Stimulated activated CD4-positive, alpha-beta T cell treated with anti-CD3 and anti-CD28 coated beads, Interleukin-12 subunit alpha, Interleukin-12 subunit beta, amount 100 ng/mL, for 4 hours (primary cell): ENCODE measurements around the gene CABP2.

Source experiments
- DNase-seq: peaks from one replicate; pipeline ENCODE4 v3.0.0-alpha.2; 2020

The CABP2 gene

DNA sequence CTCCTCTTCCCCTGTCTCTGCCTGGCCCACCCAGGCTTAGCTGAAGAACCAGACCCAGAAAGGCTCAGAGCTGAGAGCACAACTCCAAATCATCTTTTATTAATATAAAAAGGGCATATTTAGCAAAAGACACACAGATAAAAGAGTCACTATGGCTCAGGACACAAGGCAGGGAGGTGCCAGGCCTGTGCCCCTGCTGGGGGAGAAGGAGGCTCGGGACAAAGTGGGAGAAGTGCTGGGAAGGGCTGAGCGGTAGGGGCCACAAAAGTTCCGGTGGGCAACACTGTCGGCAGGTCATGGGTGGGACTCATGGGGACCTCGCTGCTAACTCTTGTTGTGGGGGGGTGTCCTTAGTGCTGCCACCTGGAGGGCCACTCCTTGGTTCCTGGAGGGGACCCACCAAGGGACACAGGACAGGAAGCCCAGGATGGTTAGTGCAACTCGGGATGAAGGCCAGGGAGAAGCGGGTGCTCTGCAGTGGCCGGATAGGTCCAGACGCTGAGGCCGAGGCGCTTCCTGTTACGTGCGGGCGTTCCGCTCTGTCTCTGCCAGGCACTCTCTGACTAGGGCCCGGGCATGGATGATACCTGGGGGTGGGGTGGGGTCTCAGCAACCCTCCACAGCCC lies 16.7 kb downstream of the CABP2 start:
- no peak for DNase-seq

GRCh38 chr11:67505605-67506396 lies 17.4 kb downstream of the CABP2 start:
- peak; percentile 87 for DNase-seq

DNA sequence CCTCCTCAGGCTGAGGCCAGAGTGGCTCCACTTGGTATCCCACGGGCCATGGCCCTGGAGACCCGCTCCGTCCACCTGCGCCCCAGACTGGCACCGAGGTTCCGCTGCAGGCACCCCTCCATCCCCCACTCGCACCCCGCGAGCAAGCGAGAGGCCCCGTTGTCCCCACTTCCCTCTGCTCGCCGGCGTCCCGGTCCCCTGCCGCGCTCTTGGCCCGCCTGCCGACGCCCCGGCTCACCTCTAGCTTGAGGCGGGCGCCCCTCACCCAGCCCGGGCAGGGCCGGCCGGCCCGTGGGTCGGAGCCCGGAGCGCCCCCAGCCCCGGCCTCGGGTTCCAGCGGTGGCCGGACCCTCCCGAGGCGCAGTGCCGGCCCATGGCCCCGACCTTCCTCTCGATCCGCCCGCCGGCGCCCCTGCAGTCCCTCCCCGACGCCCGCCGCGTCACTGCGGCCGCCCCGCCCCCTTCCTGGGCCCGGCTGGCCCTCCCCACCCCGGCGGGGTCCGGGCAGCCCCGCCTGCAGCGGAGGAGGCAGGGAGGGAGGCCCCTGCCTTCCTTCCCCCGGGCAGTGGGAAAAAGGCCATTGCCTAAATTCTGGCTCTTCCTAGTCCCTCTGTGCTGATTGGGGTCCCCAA lies 18.2 kb downstream of the CABP2 start, which contains the start of gene PITPNM1:
Gene PITPNM1 (minus strand): TSS at position 414 of the 632 bp plus-strand sequence. CDS start 1,183 bp downstream, outside the sequence.
- peak; percentile 79 for DNase-seq

GRCh38 chr11:67504005-67504949 lies 19.0 kb downstream of the CABP2 start:
- DNase-seq, result peak; percentile 36

- no peak for DNase-seq
These were observed 19.9 kb downstream of the CABP2 start for GRCh38 chr11:67503119-67504004.

GRCh38 chr11:67502328-67502979 lies 20.8 kb downstream of the CABP2 start:
- DNase-seq, result no peak

GRCh38 chr11:67501854-67502253 lies 21.4 kb downstream of the CABP2 start:
- no peak for DNase-seq

- DNase-seq, result no peak
These were observed 22.2 kb downstream of the CABP2 start for GRCh38 chr11:67500831-67501715.

- DNase-seq, result no peak
These were observed 22.8 kb downstream of the CABP2 start for GRCh38 chr11:67500484-67500821.

GRCh38 chr11:67499808-67500483 lies 23.3 kb downstream of the CABP2 start:
- no peak for DNase-seq

DNA sequence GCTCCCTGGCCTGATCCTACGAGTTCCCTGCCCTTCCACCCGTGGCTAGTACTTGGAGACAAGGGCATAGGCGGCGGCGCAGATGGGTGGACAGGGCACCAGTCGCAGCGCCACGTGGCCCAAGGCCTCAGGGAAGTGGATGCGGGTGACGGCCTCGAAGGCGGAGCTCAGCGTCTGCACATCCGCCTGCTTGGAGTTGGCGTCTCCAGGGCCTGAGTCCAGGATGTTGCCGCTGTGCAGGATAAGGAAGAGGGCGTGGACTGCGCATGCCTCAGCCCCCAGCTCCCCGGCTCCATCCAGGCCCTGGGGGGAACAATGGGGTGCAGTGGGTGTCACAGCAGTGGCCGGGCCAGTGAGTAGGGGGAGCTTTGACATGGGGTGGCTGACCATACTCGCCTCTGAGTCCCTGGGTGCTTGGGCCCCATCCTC lies 24.7 kb downstream of the CABP2 start:
- DNase-seq, result no peak

GRCh38 chr11:67497656-67498291 lies 25.5 kb downstream of the CABP2 start:
- DNase-seq, result no peak

- DNase-seq, result no peak
These were observed 27.1 kb downstream of the CABP2 start for GRCh38 chr11:67496113-67496512.

DNA sequence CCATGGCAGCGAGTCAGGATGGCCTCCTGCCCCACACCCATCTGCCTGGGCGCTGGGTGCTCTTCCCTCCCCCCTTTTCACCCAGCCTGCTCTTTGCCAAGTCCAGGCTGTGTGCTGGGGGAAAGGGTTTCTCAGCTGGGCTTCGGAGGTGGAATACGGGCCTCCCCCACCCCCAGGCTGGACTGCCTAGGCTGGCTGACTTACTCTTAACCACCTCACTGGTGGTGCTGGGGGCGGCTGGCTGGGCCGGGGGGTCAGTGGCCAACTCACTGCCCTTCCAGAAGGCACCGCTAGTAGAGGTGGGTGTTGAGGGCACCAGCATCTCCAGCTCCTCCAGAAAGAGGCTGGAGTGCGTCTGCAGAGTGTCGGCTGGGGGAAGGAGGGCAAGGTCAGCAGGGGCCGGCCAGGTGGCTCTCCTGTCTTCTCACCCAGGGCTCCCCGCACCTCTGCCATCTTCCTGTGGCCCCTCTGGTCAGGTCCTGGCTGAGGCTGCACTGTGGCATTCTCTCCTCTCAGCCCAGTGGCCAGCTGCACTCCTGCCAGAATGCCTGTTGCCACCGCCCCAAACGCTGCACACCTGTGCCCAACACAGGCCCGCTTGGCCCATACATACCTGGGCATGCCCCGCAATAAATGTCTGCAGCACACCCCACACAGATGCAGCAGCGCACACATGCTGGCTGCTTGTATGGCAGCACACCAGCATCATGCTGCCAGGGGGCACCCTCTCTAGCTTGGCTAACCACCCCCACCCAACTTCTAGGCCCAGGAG lies 27.8 kb downstream of the CABP2 start:
- DNase-seq, result no peak

GRCh38 chr11:67494371-67495233 lies 28.6 kb downstream of the CABP2 start:
- DNase-seq, result no peak

DNA sequence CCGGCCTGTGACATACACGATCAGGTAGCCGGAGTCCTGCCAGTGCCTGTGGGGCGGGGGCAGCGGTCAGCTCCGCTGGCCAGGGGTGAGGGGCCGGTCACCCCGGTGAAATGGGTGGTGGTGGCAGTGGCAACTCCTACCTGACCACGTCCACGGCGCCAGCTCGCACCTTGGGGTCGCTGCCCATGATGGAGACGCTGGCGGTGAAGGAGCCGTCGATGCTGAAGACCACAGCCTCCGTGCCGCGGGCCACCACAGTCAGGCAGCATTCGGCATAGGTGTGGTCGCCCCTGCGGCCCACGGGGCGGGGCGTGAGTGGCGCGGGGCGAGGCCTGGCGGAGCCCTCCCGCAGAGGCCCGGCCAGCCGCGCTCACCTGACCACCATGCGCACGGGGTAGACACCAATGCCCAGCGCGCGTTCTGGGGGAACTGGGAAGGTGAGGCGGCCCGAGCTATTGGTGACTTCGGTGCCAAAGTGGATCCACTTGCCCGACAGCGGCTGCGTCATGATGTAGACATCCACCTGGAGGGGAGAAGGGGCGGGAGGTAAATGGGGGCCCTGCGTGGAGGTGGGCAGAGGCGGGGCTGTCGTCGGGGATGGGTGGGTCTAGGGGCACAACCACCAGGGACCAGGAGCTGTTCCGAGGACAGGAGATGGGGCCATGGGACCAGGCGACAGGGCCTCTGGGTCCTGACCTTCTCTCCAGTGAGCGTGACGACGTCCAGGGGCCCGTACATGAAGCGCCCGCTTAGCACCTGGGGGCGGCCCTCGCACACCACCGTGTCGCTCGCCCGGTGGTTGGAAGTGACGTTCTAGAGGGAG lies 29.5 kb downstream of the CABP2 start:
- no peak for DNase-seq
